Anterior cingulate cortex (tissue), 58 donors: ENCODE data around the gene ARHGAP28.
"Not testable (repeated sequence)": the region's sequence is repeated elsewhere in the genome, so short reads cannot be mapped to it uniquely, and the experiment has no call there.

Experiments
- DNase-seq, 58 donors: peaks; one replicate each; lab custom pipeline; 2025; lab: John Stamatoyannopoulos, UW

ARHGAP28 gene

GRCh38 chr18:6764382-6764781 lies 34.9 kb downstream of the ARHGAP28 start:
- DNase-seq: no peak

- DNase-seq: no peak
Observed at GRCh38 chr18:6773777-6774176, 44.3 kb downstream of the ARHGAP28 start.

- DNase-seq: no peak
Observed at GRCh38 chr18:6775237-6775636, 45.7 kb downstream of the ARHGAP28 start.

- no peak for DNase-seq
Observed at GRCh38 chr18:6775702-6776101, 46.2 kb downstream of the ARHGAP28 start.

GRCh38 chr18:6776188-6776587 lies 46.7 kb downstream of the ARHGAP28 start:
- DNase-seq: no peak

- no peak for DNase-seq
Observed at GRCh38 chr18:6777509-6777908, 48.0 kb downstream of the ARHGAP28 start.

GRCh38 chr18:6778459-6779247 lies 49.1 kb downstream of the ARHGAP28 start:
- no peak for DNase-seq

- no peak for DNase-seq
Observed at GRCh38 chr18:6781142-6781714, 51.7 kb downstream of the ARHGAP28 start.

GRCh38 chr18:6781796-6782195 lies 52.3 kb downstream of the ARHGAP28 start:
- DNase-seq: no peak

GRCh38 chr18:6782861-6783260 lies 53.3 kb downstream of the ARHGAP28 start:
- no peak for DNase-seq

- DNase-seq: no peak
Observed at GRCh38 chr18:6784046-6784445, 54.5 kb downstream of the ARHGAP28 start.

- DNase-seq: no peak
Observed at GRCh38 chr18:6785001-6785400, 55.5 kb downstream of the ARHGAP28 start.

- no peak for DNase-seq
Observed at GRCh38 chr18:6785411-6785810, 55.9 kb downstream of the ARHGAP28 start.

GRCh38 chr18:6792391-6792790 lies 62.9 kb downstream of the ARHGAP28 start:
- no peak for DNase-seq

- DNase-seq: no peak
Observed at GRCh38 chr18:6793455-6793854, 63.9 kb downstream of the ARHGAP28 start.

GRCh38 chr18:6793986-6794385 lies 64.5 kb downstream of the ARHGAP28 start:
- DNase-seq: no peak

- DNase-seq: peak in 5 of 58 donors; percentile 1 to 14 (median 3)
Observed at GRCh38 chr18:6795307-6795706, 65.8 kb downstream of the ARHGAP28 start.

- DNase-seq: no peak
Observed at GRCh38 chr18:6796511-6796910, 67.0 kb downstream of the ARHGAP28 start.

- DNase-seq: no peak
Observed at GRCh38 chr18:6797171-6797570, 67.7 kb downstream of the ARHGAP28 start.

GRCh38 chr18:6798896-6799295 lies 69.4 kb downstream of the ARHGAP28 start:
- no peak for DNase-seq

GRCh38 chr18:6800309-6800708 lies 70.8 kb downstream of the ARHGAP28 start:
- not testable (repeated sequence) for DNase-seq
